Measurements from ENCODE around the gene GPS2.

DNA sequence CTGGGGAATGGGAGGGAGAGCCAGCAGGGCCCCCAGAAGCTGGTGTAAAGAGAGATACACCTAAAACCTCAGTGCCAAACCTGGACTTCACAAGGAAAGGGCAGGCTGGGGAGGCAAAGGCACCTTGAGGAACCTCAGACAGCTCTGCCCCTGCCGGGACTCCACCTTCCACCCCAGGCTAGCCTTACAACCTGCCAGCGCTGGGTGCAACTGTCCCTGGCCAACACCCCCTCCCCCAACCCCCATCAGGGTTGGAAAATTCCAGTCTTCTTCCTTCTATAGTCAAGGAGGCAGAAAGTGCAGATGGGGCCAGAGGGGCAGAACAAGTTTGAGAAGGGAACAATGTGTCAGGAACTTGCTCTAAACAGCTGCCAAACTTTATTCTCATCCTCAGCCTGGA lies 23.0 kb downstream of the GPS2 start:
- TF ChIP-seq, protein P1, sequence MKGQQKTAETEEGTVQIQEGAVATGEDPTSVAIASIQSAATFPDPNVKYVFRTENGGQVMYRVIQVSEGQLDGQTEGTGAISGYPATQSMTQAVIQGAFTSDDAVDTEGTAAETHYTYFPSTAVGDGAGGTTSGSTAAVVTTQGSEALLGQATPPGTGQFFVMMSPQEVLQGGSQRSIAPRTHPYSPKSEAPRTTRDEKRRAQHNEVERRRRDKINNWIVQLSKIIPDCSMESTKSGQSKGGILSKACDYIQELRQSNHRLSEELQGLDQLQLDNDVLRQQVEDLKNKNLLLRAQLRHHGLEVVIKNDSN (IDR thresholded peaks at IDR 0.05; ENCODE audit: borderline replicate concordance, extremely low read length, insufficient read depth, low read depth, low read length): no peak
- TF ChIP-seq CHD4 (IDR thresholded peaks at IDR 0.05) (no peak), CREM (IDR thresholded peaks at IDR 0.05; ENCODE audit: low read depth) (no peak), POLR2A (IDR thresholded peaks at IDR 0.05; ENCODE audit: low read depth, low read length) (no peak), MTA2 (IDR thresholded peaks at IDR 0.05; ENCODE audit: low read depth) (no peak), POLR2AphosphoS2 (IDR thresholded peaks at IDR 0.05; ENCODE audit: low read depth, low read length) (no peak)
- TF ChIP-seq, protein P2, sequence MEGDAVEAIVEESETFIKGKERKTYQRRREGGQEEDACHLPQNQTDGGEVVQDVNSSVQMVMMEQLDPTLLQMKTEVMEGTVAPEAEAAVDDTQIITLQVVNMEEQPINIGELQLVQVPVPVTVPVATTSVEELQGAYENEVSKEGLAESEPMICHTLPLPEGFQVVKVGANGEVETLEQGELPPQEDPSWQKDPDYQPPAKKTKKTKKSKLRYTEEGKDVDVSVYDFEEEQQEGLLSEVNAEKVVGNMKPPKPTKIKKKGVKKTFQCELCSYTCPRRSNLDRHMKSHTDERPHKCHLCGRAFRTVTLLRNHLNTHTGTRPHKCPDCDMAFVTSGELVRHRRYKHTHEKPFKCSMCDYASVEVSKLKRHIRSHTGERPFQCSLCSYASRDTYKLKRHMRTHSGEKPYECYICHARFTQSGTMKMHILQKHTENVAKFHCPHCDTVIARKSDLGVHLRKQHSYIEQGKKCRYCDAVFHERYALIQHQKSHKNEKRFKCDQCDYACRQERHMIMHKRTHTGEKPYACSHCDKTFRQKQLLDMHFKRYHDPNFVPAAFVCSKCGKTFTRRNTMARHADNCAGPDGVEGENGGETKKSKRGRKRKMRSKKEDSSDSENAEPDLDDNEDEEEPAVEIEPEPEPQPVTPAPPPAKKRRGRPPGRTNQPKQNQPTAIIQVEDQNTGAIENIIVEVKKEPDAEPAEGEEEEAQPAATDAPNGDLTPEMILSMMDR (IDR thresholded peaks at IDR 0.05 in 2 of 3, conservative IDR thresholded peaks at IDR 0.05 in 1 of 3; ENCODE audit: control insufficient read depth in 2 of 3, extremely low read depth in 1 of 3, insufficient read depth in 1 of 3, low read depth in 3 of 3, low read length in 3 of 3): no peak
- TF ChIP-seq, protein P3, sequence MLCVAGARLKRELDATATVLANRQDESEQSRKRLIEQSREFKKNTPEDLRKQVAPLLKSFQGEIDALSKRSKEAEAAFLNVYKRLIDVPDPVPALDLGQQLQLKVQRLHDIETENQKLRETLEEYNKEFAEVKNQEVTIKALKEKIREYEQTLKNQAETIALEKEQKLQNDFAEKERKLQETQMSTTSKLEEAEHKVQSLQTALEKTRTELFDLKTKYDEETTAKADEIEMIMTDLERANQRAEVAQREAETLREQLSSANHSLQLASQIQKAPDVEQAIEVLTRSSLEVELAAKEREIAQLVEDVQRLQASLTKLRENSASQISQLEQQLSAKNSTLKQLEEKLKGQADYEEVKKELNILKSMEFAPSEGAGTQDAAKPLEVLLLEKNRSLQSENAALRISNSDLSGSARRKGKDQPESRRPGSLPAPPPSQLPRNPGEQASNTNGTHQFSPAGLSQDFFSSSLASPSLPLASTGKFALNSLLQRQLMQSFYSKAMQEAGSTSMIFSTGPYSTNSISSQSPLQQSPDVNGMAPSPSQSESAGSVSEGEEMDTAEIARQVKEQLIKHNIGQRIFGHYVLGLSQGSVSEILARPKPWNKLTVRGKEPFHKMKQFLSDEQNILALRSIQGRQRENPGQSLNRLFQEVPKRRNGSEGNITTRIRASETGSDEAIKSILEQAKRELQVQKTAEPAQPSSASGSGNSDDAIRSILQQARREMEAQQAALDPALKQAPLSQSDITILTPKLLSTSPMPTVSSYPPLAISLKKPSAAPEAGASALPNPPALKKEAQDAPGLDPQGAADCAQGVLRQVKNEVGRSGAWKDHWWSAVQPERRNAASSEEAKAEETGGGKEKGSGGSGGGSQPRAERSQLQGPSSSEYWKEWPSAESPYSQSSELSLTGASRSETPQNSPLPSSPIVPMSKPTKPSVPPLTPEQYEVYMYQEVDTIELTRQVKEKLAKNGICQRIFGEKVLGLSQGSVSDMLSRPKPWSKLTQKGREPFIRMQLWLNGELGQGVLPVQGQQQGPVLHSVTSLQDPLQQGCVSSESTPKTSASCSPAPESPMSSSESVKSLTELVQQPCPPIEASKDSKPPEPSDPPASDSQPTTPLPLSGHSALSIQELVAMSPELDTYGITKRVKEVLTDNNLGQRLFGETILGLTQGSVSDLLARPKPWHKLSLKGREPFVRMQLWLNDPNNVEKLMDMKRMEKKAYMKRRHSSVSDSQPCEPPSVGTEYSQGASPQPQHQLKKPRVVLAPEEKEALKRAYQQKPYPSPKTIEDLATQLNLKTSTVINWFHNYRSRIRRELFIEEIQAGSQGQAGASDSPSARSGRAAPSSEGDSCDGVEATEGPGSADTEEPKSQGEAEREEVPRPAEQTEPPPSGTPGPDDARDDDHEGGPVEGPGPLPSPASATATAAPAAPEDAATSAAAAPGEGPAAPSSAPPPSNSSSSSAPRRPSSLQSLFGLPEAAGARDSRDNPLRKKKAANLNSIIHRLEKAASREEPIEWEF (IDR thresholded peaks at IDR 0.05; ENCODE audit: insufficient replicate concordance, low read depth, low read length): no peak

Measured in GM12878 (cell line).